Globus pallidus (tissue), 1 donor: ENCODE data around the gene TBC1D16.
A peak's percentile ranks its signal among the peaks of the same experiment; 100 is the strongest.
"Not testable (repeated sequence)": the region's sequence is repeated elsewhere in the genome, so short reads cannot be mapped to it uniquely, and the experiment has no call there.

Experiments used
- DNase-seq: peaks from one replicate; pipeline ENCODE4 v3.0.0-alpha.2; 2015; ENCODE audit warnings: low spot score

TBC1D16 gene

GRCh38 chr17:79971651-79972050 is 64.0 kb downstream of the TBC1D16 start:
- DNase-seq: no peak

- DNase-seq: peak; percentile 77
Observed at GRCh38 chr17:79970576-79971068, 65.0 kb downstream of the TBC1D16 start.

- no peak for DNase-seq
Observed at GRCh38 chr17:79969906-79970305, 65.8 kb downstream of the TBC1D16 start.

GRCh38 chr17:79968116-79968515 is 67.6 kb downstream of the TBC1D16 start:
- no peak for DNase-seq

- DNase-seq: no peak
Observed at GRCh38 chr17:79966681-79967080, 69.0 kb downstream of the TBC1D16 start.

- DNase-seq: peak; percentile 87
Observed at GRCh38 chr17:79965806-79966205, 69.9 kb downstream of the TBC1D16 start.

GRCh38 chr17:79962467-79962866 is 73.2 kb downstream of the TBC1D16 start:
- not testable (repeated sequence) for DNase-seq

GRCh38 chr17:79961567-79961966 is 74.1 kb downstream of the TBC1D16 start:
- not testable (repeated sequence) for DNase-seq

GRCh38 chr17:79960788-79961522 is 74.7 kb downstream of the TBC1D16 start:
- DNase-seq: no peak

- DNase-seq: no peak
Observed at GRCh38 chr17:79959042-79959441, 76.6 kb downstream of the TBC1D16 start.

- no peak for DNase-seq
Observed at GRCh38 chr17:79956853-79957252, 78.8 kb downstream of the TBC1D16 start.

GRCh38 chr17:79956441-79956735 is 79.3 kb downstream of the TBC1D16 start:
- DNase-seq: not testable (repeated sequence)

GRCh38 chr17:79955691-79956440 is 79.8 kb downstream of the TBC1D16 start:
- DNase-seq: no peak

- DNase-seq: no peak
Observed at GRCh38 chr17:79955167-79955549, 80.5 kb downstream of the TBC1D16 start.

GRCh38 chr17:79954281-79955166 is 81.1 kb downstream of the TBC1D16 start:
- DNase-seq: no peak

GRCh38 chr17:79953335-79953734 is 82.3 kb downstream of the TBC1D16 start:
- no peak for DNase-seq

GRCh38 chr17:79952901-79953300 is 82.8 kb downstream of the TBC1D16 start:
- DNase-seq: no peak

GRCh38 chr17:79952265-79952877 is 83.3 kb downstream of the TBC1D16 start:
- DNase-seq: no peak

- peak; percentile 81 for DNase-seq
Observed at GRCh38 chr17:79951361-79952264, 84.1 kb downstream of the TBC1D16 start.

- peak; percentile 89 for DNase-seq
Observed at GRCh38 chr17:79950751-79951150, 84.9 kb downstream of the TBC1D16 start.

- DNase-seq: no peak
Observed at GRCh38 chr17:79950306-79950705, 85.4 kb downstream of the TBC1D16 start.
